GM12874 (cell line): Measurements from ENCODE around the gene TMCO5A.
A peak's percentile ranks its signal among the peaks of the same experiment; 100 is the strongest.

Experiments used
- CTCF ChIP-seq: IDR thresholded peaks from 2 replicates; pipeline ENCODE4 v1.5.1; 2011; ENCODE audit warnings: low read depth, mild to moderate bottlenecking, control low read depth, low read length, moderate library complexity; ENCODE audit not compliant: insufficient read depth

Gene TMCO5A

GRCh38 chr15:37934340-37934739, at the start of gene TMCO5A:
TSS of gene TMCO5A (plus strand) at chr15:37934640. CDS start at chr15:37936324, 1,684 bp downstream.
- no peak for TF ChIP-seq CTCF

- TF ChIP-seq CTCF: no peak
Observed at GRCh38 chr15:37885651-37886050, 48.8 kb upstream of the TMCO5A start.

- no peak for TF ChIP-seq CTCF
Observed at GRCh38 chr15:37888356-37888755, 46.1 kb upstream of the TMCO5A start.

- peak; percentile 66 for TF ChIP-seq CTCF
Observed at GRCh38 chr15:37891766-37892368, 42.6 kb upstream of the TMCO5A start.

GRCh38 chr15:37893309-37893708, 41.1 kb upstream of the TMCO5A start:
- no peak for TF ChIP-seq CTCF

GRCh38 chr15:37898362-37898761, 36.1 kb upstream of the TMCO5A start:
- TF ChIP-seq CTCF: no peak

GRCh38 chr15:37900326-37901221, 33.9 kb upstream of the TMCO5A start:
- no peak for TF ChIP-seq CTCF
